NCI-H146 (cell line): ENCODE results near the gene KAT8.
"Not testable (repeated sequence)": the region's sequence is repeated elsewhere in the genome, so short reads cannot be mapped to it uniquely, and the experiment has no call there.

Experiments used
- DNase-seq: peaks from one replicate; lab custom pipeline; 2025; lab: John Stamatoyannopoulos, UW

Gene KAT8

DNA sequence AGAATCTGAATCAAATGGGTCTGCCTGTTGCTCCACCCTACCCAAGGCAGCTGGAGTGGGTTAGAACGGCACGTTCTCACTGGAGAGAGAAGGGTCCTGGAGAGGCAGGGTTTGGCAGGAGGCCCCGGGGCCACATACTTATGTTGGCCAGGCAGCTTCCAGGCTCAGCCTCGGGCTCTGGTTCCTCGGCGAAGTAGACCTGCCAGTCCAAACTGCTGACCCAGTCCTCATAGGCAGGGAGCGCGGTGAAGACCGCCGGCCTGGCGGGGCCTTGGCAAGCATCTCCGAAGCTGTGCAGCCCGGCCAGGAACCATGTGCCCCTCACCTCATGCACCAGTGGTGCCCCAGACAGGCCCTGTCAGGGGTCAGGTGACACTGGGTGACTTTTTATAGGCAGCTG is 33.5 kb upstream of the KAT8 start:
- no peak for DNase-seq

- DNase-seq = no peak
These were observed 32.7 kb upstream of the KAT8 start for GRCh38 chr16:31084584-31085302.

DNA sequence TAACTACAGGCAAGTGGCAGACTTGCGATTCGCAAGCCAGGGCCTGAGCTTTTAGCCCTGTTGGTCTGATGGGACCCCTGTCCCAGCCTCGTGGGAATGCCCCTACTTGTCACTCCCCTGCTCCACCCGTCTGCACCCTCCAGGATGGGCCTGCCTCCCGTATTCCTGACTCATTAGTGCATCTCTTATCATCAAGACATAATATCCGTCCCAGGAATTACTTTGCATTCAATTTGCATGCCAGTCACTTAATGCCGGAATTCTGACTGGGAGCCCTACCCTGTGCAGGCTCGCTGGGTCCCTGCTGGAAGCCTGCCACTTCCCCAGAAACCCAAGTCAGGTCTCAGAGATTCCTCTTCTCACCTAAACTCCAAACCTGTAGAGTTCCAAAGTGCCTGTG is 32.1 kb upstream of the KAT8 start:
- no peak for DNase-seq

GRCh38 chr16:31085873-31086628 is 31.4 kb upstream of the KAT8 start:
- no peak for DNase-seq

- DNase-seq = no peak
These were observed 30.9 kb upstream of the KAT8 start for GRCh38 chr16:31086629-31086906.

DNA sequence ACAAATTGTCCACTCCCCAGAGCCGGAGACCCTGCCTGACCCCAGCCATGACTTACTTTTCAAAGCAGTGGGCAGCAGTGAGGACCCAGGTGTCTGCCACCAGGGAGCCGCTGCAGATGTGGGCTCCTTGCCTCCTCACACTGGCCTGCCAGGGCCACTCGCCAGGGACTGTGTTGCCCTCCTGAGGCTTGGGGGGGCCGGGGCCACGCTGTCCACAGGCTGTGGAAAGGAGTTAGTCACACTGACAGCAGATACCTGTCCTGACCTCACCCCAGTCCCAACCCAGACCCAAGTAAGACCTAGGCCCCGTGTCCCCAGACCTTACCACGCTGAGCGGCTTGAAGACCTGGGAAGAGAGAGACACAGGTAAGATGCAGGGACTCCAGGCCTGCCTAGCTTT is 30.0 kb upstream of the KAT8 start:
- DNase-seq = no peak

DNA sequence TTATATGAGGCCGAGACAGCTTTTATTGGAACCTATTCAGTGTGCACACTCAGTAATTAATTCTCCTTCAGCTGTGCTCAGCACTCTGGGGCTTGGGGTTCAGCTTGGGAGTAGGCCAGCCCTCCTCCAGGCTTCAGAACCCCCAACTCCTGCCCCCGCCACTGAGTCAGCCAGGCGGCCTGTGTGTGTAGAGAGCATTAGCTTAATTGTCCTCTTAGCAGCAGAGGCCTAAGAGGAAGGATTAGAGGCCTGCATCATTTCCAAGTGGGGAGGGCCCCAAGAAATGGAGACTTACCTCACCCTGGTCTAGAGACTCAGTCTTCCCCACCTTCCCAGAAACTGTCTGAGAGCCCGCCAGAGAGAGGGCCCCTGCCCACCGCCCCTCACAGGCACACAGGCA is 29.5 kb upstream of the KAT8 start:
- DNase-seq = no peak

DNA sequence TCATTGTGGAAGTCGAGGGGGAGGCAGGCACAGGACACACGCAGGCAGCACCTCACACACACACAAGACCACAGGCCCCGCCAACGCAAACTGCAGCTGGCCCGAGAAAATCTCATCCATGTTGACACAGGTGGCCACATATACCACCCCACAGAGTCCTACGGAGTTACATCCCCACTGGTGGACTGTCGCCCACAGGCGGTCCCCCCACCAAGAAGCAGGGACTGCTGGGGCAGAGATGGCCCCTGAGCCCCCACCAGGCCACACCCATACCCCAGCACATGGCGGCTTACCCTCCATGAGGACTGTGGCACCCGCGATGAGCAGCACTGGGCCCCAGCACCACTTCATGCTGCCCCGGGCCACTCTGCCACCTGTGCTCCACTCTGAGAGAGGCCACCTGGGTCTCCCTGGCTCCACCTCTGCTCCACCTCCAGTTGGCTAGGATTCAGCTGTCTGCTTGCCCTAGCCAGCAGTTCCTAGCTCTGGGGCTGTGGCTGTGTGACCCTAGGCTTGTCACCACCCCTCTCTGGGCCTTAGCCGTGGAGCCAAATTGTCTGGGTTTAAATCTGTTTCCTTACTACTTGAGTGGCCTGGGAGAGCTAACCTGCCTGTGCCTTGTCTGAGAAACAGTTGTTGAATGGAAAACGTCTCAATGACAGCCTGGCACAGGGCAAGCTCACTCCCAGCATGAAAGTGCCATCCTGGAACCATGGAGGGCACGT is 28.8 kb upstream of the KAT8 start, which contains the start of gene PRSS53:
Gene PRSS53, minus strand, starts transcription at position 485 of the 725 bp plus-strand sequence. Its CDS starts 134 bp downstream, at position 351.
- no peak for DNase-seq

DNA sequence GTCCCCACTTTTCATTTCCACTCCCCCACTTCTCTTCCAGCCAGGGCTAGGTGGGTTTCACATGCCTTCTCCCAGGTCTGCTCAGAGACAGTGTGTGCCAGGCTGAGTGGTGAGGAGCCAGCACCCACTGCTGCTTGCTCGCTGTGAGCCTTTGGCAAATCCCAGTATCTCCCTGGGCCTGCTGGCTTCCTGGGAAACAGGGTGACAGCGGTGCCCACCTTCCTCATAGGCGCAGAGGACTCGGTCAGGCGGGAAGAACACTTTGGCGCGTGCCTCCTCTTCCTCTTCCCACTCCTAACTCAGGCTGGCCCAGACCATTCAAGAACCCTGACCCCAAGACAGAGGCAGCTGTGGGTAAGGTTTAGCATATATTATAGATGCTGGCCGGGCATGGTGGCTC is 28.3 kb upstream of the KAT8 start:
- DNase-seq = no peak

- no peak for DNase-seq
These were observed 26.9 kb upstream of the KAT8 start for GRCh38 chr16:31090540-31090939.

DNA sequence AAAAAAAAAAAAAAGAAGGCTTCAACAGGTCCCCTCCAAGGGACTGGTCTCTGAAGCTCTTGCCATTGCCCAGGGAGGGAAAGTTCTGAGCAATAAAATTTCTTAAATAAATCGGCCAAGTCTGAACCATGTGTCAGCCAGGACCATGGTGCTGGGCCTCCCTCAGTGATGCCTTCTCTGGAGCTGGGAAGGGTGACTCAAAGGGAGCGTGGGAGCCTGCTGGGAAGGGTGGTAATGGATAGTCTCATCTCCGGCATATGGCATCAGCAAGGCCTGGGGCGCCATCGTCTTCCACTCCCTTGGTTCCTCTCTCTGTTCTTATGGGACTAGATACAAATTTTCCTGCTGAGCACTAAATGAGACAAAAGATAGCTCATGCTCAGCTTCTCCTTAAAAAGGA is 25.1 kb upstream of the KAT8 start:
- DNase-seq = no peak

- peak; percentile 73 for DNase-seq
These were observed 24.2 kb upstream of the KAT8 start for GRCh38 chr16:31093132-31093703.

GRCh38 chr16:31094088-31094423 is 23.4 kb upstream of the KAT8 start:
- peak; percentile 55 for DNase-seq

DNA sequence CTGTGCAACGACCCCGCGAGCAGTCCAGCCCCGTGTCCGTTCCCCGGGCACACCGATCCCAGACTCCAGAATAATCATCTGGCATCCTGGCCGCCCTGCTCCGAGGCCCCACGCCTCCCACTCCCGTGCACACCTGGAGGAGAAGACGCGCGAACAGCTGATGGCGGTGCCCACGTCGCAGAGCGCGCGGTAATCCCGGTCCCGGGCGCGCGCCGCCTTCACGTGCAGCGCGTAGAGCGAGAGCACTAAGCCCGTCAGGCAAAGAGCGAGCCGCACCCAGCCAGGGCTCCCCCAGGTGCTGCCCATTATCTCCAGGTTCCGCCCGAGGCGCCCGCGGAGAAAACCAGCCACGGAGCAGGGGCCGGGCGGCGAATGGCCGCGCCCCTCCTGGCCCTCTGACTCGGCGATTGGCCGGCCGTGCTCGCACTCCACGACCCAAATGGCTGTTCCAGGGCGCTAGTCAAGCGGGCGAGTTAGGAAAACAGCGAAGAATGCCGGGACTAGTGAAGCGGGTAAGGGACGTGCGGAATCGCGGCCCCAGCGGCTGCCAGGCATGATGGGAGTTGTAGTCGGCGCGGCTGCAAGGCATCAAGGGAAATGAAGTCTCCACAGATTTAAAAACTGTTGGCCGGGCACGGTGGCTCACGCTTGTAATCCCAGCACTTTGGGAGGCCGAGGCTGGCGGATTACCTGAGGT is 22.9 kb upstream of the KAT8 start, which contains the start of gene VKORC1:
Gene VKORC1, minus strand, starts transcription at position 374 of the 697 bp plus-strand sequence. Its CDS starts 68 bp downstream, at position 306.
- peak; percentile 99 for DNase-seq

DNA sequence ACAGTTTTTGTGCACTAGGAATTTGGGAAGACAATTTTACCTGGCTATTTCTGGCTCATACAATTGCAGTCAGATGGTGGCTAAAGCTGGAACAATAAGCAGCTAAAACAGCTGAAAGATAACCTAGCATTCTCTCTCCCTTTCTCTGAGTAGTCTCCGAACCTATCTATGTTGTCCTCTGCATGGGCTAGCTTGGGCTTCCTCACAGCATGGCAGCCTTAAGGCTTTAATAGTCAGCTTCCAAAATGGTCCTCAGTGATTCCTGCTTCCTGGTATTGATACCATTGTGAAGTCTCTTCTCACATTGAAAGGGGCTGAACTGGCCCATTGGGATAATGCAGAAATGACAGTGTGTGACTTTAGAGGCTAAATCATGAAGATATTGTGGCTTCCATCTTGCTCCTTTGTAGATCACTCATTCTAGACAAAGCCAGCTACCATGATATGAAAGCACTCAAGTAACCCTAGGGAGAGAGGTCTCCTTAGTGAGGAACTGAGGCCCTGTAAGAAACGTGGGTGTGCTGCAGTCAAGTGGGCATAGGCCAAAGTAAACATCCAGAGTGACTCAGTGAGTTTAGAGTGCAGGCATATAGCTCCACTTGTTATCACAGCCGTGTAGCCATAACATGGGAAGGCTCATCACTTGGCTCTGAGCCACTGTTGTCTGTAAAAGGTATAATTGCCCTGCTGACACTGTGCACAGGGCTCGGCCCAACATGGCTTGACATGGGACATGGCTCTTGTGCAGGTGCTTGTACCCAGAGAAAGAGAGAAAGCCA is 17.4 kb upstream of the KAT8 start:
- DNase-seq = no peak

DNA sequence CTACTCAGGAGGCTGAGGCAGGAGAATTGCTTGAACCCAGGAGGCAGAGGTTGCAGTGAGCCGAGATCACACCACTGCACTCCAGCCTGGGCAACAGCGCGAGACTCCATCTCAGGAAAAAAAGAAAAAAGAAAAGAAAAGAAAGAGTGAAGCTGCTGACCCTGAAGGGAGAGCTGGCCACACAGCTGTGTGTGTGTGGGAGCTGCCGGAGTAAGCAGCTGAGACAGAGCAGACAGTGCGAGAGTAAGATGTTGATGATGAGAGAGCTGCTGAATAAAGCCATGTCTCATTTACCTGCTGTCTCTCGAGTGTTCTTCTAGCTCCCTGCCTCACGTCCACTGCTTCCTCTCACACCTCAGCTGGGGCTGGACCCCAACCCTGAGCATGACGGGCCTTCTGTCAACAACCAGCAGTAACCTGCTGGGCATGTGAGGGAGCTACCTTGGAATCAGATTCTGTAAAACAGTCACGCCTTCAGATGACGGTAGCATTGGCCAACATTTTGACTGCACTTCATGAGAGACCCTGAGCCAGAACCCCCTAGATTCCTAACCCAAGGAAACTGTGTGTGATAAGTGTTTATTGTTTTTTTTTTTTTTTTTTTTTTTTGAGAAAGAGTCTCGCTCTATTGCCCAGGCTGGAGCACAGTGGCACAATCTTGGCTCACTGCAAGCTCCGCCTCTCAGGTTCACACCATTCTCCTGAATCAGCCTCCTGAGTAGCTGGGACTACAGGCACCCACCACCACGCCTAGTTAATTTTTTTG is 16.4 kb upstream of the KAT8 start:
- not testable (repeated sequence) for DNase-seq

GRCh38 chr16:31105677-31106213 is 11.7 kb upstream of the KAT8 start:
- DNase-seq = peak; percentile 25

- no peak for DNase-seq
These were observed 10.7 kb upstream of the KAT8 start for GRCh38 chr16:31106509-31107464.

GRCh38 chr16:31107465-31107867 is 10.0 kb upstream of the KAT8 start:
- no peak for DNase-seq
